GM12878 (cell line): ENCODE results near the gene LIMS3. TPM values are rescaled to one million over a fixed set of nuclear protein-coding genes. Genes with fewer than 3 reads are reported as not detected.
"Not testable (repeated sequence)": the region's sequence is repeated elsewhere in the genome, so short reads cannot be mapped to it uniquely, and the experiment has no call there.

Source experiments
- ATAC-seq: fragments of 200-7000 bp; cut with Tn5 transposase; 3 replicates; pipeline ENCODE4 v1.9.1; 2020; ENCODE audit warnings: mild to moderate bottlenecking, moderate library complexity
- BruUV-seq: library from RNA; stranded (reverse); fragments of 400-500 nt; replicated peaks from 2 replicates; lab custom pipeline; 2021; lab: Mats Ljungman, UMichigan
- CTCF ChIA-PET: fragments of 300-600 bp; sonication (Branson Sonifier 250); formaldehyde crosslinking; extraction: SDS; loops from one replicate; lab custom pipeline; 2021; ENCODE audit warnings: inconsistent platforms; lab: Yijun Ruan, JAX
- POLR2A ChIA-PET: fragments of 350-600 bp; formaldehyde crosslinking; extraction: SDS; loops from one replicate; lab custom pipeline; 2021; ENCODE audit warnings: inconsistent platforms; lab: Charles Lee
- RAD21 ChIA-PET: fragments of 300-600 bp; sonication (Branson Sonifier 250); formaldehyde crosslinking; loops from one replicate; lab custom pipeline; 2023; ENCODE audit warnings: antibody characterized with exemption; ENCODE audit not compliant: unreplicated experiment; lab: Charles Lee
- SMC1A ChIA-PET: fragments of 300-600 bp; sonication (Branson Sonifier 250); formaldehyde crosslinking; loops from one replicate; lab custom pipeline; 2023; ENCODE audit not compliant: unreplicated experiment, uncharacterized antibody; lab: Charles Lee
- DNase-seq: peaks from one replicate; pipeline ENCODE4 v3.0.0-alpha.2; 2011; ENCODE audit warnings: low read depth, low spot score
- FAIRE-seq: peaks from 3 replicates; lab custom pipeline; 2011; peaks lifted over from hg19 to GRCh38; lab: Jason Lieb, UNC
- H2AFZ ChIP-seq: 2 replicates; pipeline ENCODE4 v1.6.0; 2011; ENCODE audit warnings: low read depth, low read length, control low read depth; ENCODE audit not compliant: control insufficient read depth
- H3K27ac ChIP-seq: 2 replicates; pipeline ENCODE4 v1.5.1; 2011; ENCODE audit warnings: control low read depth; ENCODE audit not compliant: control insufficient read depth, insufficient read depth
- H3K27me3 ChIP-seq, 2 experiments: replicated peaks in 1 of 2; 2 replicates each; pipeline versions ENCODE4 v1.6.0 to v1.6.1; 2011; ENCODE audit warnings: low read length in 1 of 2; ENCODE audit not compliant: control insufficient read depth in 2 of 2, insufficient read depth in 2 of 2
- H3K36me3 ChIP-seq, 2 experiments: 2 replicates each; pipeline ENCODE4 v1.5.1; 2011; ENCODE audit warnings: low read length in 1 of 2; ENCODE audit not compliant: control insufficient read depth in 2 of 2, insufficient read depth in 2 of 2
- H3K4me1 ChIP-seq: 2 replicates; pipeline ENCODE4 v1.6.1; 2011; ENCODE audit warnings: mild to moderate bottlenecking, low read length, moderate library complexity, mixed read lengths; ENCODE audit not compliant: control insufficient read depth, insufficient read depth
- H3K4me2 ChIP-seq: 2 replicates; pipeline ENCODE4 v1.6.0; 2011; ENCODE audit warnings: control low read depth; ENCODE audit not compliant: control insufficient read depth, insufficient read depth
- H3K4me3 ChIP-seq: fragments of 200-600 bp; sonication (generic); 2 replicates; pipeline ENCODE4 v1.5.1; 2016
- H3K79me2 ChIP-seq: 2 replicates; pipeline ENCODE4 v1.6.0; 2011; ENCODE audit warnings: low read length; ENCODE audit not compliant: control insufficient read depth, insufficient read depth
- H3K9ac ChIP-seq: 2 replicates; pipeline ENCODE4 v1.8.0; 2011; ENCODE audit warnings: low read length, control low read depth, mixed read lengths; ENCODE audit not compliant: control insufficient read depth, insufficient read depth
- H3K9me3 ChIP-seq: replicated peaks from 3 replicates; pipeline ENCODE4 v1.5.1; 2011; ENCODE audit warnings: mild to moderate bottlenecking, low read length; ENCODE audit not compliant: control insufficient read depth, insufficient read depth
- H4K20me1 ChIP-seq: 2 replicates; pipeline ENCODE4 v1.6.0; 2011; ENCODE audit not compliant: control insufficient read depth, insufficient read depth
- WGBS: methylation state at CpG from one replicate; pipeline ENCODE4 v1.1.6; 2016; ENCODE audit warnings: low lambda C conversion rate; ENCODE audit not compliant: insufficient replicate concordance, insufficient coverage; ENCODE audit errors: missing lambda C conversion rate; 5-methylcytosine and 5-hydroxymethylcytosine counted together
- in situ Hi-C: fragments of 300-500 bp; cut with MboI; formaldehyde crosslinking; loops from 9 replicates; pipeline ENCODE4 v1.14.3; 2018; ENCODE audit warnings: mixed read lengths
- intact Hi-C: fragments of 100-400 bp; cut with micrococcal nuclease; formaldehyde crosslinking; loops from one replicate; pipeline ENCODE4 v1.14.2; 2022; ENCODE audit not compliant: unreplicated experiment
- polyA plus RNA-seq, 11 experiments: library from polyadenylated mRNA; depleted of rRNA in 4 of 11; unstranded in 6 of 11; stranded (reverse) in 5 of 11; fragments of >200 nt; fragmentation: Nextera tagmentation in 4 of 11; fragmentation: Illumina TruSeq in 1 of 11; extraction: Ambion mirVana in 4 of 11; extraction: Trizol in 1 of 11; gene quantifications; 1 replicate in 1 of 11; 2 replicates in 10 of 11; pipeline versions ENCODE4 v1.2.1 to v1.2.3, GENCODE V29; 2011 to 2016; ENCODE audit warnings: inconsistent platforms in 2 of 11, missing spikeins in 2 of 11, low read depth in 1 of 11
- total RNA-seq, 4 experiments: library from RNA; depleted of rRNA in 3 of 4; stranded (reverse); fragments of >200 nt in 3 of 4; fragmentation: Illumina TruSeq in 1 of 4; extraction: Trizol in 1 of 4; gene quantifications; 2 replicates each; pipeline versions ENCODE4 v1.2.1 to v1.2.3, GENCODE V29; 2013 to 2021

Gene LIMS3
- total and polyA plus RNA-seq, 10 of the 15 experiments (the other 5 are each of a cell fraction or from before 2014, with no cell fraction given) = 0.11 to 1.9 (median 0.55) TPM

DNA sequence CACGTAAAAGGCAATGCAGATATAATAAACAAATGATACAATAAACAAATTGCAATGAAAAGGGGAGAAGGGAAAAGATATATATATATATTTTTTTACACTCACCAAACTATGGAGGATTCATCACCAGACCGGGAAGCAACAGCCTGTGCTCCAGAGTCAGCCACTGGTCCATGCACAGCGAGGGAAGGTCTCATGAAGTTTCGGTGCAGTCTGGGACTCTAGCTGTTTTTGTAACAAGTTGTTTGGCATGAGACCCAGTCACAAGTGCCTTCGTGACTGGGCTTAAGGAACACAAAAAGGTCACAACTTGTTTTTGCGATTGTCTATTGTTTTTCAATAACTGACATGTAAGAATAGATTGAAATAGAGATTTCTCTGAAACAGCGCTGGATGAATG is 4.8 kb upstream of the LIMS3 start:
- H3K27ac ChIP-seq, H3K4me2 ChIP-seq, FAIRE-seq, RAD21 ChIA-PET, in situ Hi-C loops, intact Hi-C loops, H3K36me3 ChIP-seq, H3K4me1 ChIP-seq, DNase-seq, H2AFZ ChIP-seq, H3K79me2 ChIP-seq, BruUV-seq, H3K27me3 ChIP-seq, ATAC-seq, H3K9me3 ChIP-seq, SMC1A ChIA-PET, H3K9ac ChIP-seq, H3K4me3 ChIP-seq, POLR2A ChIA-PET, CTCF ChIA-PET, H4K20me1 ChIP-seq: not testable (repeated sequence)
- WGBS = no CpG with 5 or more reads among the region's 7 CpGs

DNA sequence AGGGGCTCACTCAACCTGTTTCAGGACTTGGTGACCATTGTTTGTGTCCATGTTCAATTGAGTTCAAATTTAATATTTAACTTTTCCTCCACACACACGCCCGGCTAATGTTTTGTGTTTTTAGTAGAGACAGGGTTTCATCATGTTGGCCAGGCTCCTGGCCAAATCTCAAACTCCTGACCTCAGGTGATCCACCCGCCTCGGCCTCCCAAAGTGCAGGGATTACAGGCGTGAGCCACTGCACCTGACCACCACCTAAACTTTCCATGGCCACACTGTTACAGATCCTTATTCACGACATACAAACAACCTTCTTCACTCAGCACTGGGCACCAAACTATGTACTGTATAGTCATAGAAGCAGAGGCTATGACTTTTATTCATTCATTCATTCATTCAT is 4.3 kb upstream of the LIMS3 start:
- H2AFZ ChIP-seq, H4K20me1 ChIP-seq, H3K4me1 ChIP-seq, H3K9ac ChIP-seq, BruUV-seq, H3K9me3 ChIP-seq, DNase-seq, CTCF ChIA-PET, in situ Hi-C loops, RAD21 ChIA-PET, POLR2A ChIA-PET, H3K36me3 ChIP-seq, H3K27ac ChIP-seq, SMC1A ChIA-PET, H3K79me2 ChIP-seq, H3K4me2 ChIP-seq, ATAC-seq, FAIRE-seq, H3K4me3 ChIP-seq, intact Hi-C loops, H3K27me3 ChIP-seq: not testable (repeated sequence)
- no CpG with 5 or more reads among the region's 6 CpGs for WGBS

DNA sequence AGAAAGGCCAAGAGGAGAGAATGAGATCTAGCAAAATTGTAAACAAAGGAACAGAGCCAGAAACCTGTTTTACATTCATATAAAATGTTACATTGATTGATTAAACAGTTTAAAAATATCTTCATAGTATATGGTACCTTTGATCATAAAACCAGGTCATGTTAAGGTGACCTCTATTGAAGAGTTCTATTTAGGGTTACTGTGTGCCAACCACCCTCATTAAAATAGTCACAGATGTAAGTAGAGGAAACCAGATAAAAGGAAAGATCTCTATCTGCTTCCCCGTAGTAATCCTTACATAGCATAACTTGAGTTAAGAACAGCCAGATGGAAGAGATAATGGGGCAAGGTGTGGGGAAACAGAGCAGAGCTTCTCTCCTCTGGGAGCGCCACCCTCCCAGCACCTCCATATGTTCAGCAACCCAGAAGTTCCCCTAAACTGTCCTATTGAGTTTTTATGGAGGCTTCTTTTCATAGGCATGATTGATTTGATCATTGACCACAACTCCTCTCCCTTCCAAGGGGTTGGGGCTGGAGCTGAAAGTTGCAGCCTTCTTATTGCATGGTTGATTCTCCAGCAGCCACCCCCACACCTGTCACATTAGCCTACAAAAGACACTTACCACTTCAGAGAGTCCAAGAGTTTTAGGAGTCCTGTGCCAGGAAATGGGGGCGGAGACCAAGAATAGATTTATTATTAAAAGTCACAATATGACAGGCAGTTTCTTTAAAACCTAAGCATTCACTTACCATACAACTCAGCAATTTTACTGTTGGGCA is 3.2 kb upstream of the LIMS3 start:
- no CpG with 5 or more reads among the region's 3 CpGs for WGBS
- not testable (repeated sequence) for H3K4me2 ChIP-seq
- ATAC-seq = peak; percentile 13; the same call in 2 of the 3 replicates

DNA sequence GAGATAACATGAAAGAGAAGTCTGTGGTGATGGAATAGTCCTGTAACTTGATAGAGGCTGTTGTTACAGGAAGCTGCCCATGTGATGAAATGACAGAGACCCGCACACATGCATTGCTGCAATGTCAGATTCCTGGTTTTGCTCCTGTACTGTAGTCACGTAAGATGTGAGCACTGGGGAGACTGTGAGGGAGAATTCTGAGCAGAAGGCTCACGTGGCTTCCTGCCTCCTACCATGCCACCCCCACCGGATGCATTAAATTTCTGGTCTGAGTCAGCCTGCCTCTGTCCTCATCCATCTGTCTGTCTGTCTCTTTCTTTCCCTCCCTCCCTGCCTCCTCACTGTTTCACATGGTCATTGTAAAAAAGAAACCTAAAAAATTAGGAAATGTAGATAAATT is 2.3 kb upstream of the LIMS3 start:
- DNase-seq, CTCF ChIA-PET, H3K9ac ChIP-seq, POLR2A ChIA-PET, intact Hi-C loops, SMC1A ChIA-PET, H3K27ac ChIP-seq, H4K20me1 ChIP-seq, H3K36me3 ChIP-seq, RAD21 ChIA-PET, H2AFZ ChIP-seq, in situ Hi-C loops, H3K9me3 ChIP-seq, BruUV-seq, H3K79me2 ChIP-seq, H3K4me2 ChIP-seq, FAIRE-seq, H3K4me3 ChIP-seq, H3K4me1 ChIP-seq, H3K27me3 ChIP-seq: not testable (repeated sequence)
- WGBS = no CpG with 5 or more reads among the region's 4 CpGs
- ATAC-seq = peak; percentile 95

More for the DNA sequence above, 3.2 kb upstream of the LIMS3 start:
- SMC1A ChIA-PET, POLR2A ChIA-PET, H4K20me1 ChIP-seq, CTCF ChIA-PET, H3K27me3 ChIP-seq, H3K4me1 ChIP-seq, H3K4me3 ChIP-seq, intact Hi-C loops, H3K27ac ChIP-seq, RAD21 ChIA-PET, BruUV-seq, H3K9ac ChIP-seq, H3K36me3 ChIP-seq, H3K79me2 ChIP-seq, H3K9me3 ChIP-seq, in situ Hi-C loops, FAIRE-seq, DNase-seq, H2AFZ ChIP-seq: not testable (repeated sequence)
